Ovary (tissue), 9 donors: Measurements from ENCODE around the gene ATP2C2. TPM values are rescaled to one million over a fixed set of nuclear protein-coding genes. Genes with fewer than 3 reads are reported as not detected.
"Not testable (repeated sequence)": the region's sequence is repeated elsewhere in the genome, so short reads cannot be mapped to it uniquely, and the experiment has no call there.

ENCODE experiments used
- DNase-seq, 5 donors: peaks; one replicate each; pipeline ENCODE4 v3.0.0-alpha.2; 2019 to 2020
- H3K27ac ChIP-seq, 2 donors: fragments of 200-600 bp; one replicate each; pipeline versions ENCODE4 v1.5.1 to v1.8.0; 2019 to 2022
- H3K27me3 ChIP-seq: fragments of 200-600 bp; one replicate; pipeline ENCODE4 v1.8.0; 2022
- H3K36me3 ChIP-seq: fragments of 200-600 bp; sonication (generic); one replicate; pipeline ENCODE4 v1.5.1; 2019
- H3K4me1 ChIP-seq: one replicate; pipeline ENCODE4 v1.8.1; 2013; ENCODE audit warnings: mild to moderate bottlenecking, moderate library complexity; ENCODE audit not compliant: insufficient read depth
- H3K4me3 ChIP-seq: fragments of 200-600 bp; sonication (generic); one replicate; pipeline ENCODE4 v1.5.1; 2017
- H3K9me3 ChIP-seq, 2 donors: fragments of 200-600 bp in 1 of 2; sonication (generic) in 1 of 2; one replicate each; pipeline versions ENCODE4 v1.5.1 to v1.8.1; 2013 to 2019; ENCODE audit warnings: mild to moderate bottlenecking in 1 of 2, moderate library complexity in 1 of 2
- CTCF ChIP-seq, 3 donors: fragments of 450-650 bp in 2 of 3; fragments of 200-600 bp in 1 of 3; IDR thresholded peaks; one replicate each; pipeline versions ENCODE4 v1.5.1 to v1.8.0; 2016 to 2022; ENCODE audit warnings: antibody characterized with exemption in 3 of 3, mild to moderate bottlenecking in 1 of 3
- EP300 ChIP-seq: sonication (generic); formaldehyde crosslinking; IDR thresholded peaks from one replicate; pipeline ENCODE4 v1.6.1; 2017; ENCODE audit warnings: antibody characterized with exemption
- POLR2A ChIP-seq: fragments of 450-650 bp; IDR thresholded peaks from one replicate; pipeline ENCODE4 v1.6.1; 2017; ENCODE audit warnings: antibody characterized with exemption, mild to moderate bottlenecking, moderate library complexity
- WGBS, 3 donors: extraction: QIAGEN DNeasy Blood & Tissue Kit in 1 of 3; methylation state at CpG; one replicate each; pipeline versions ENCODE4 v1.1.5 to v1.1.7; 2013 to 2017; 5-methylcytosine and 5-hydroxymethylcytosine counted together
- intact Hi-C, 4 donors: fragments of 100-400 bp; cut with DNase I; formaldehyde crosslinking; loops; one replicate each; pipeline versions ENCODE4 v1.11.0 to v1.15.1; 2022 to 2023
- polyA plus RNA-seq, 2 donors: library from polyadenylated mRNA; stranded (reverse); fragments of 200-250 nt in 1 of 2; fragments of 350-450 nt in 1 of 2; fragmentation: Illumina TruSeq in 1 of 2; extraction: RNeasy Lipid Tissue Mini Kit (QIAGEN cat#74804) in 1 of 2; gene quantifications; one replicate each; pipeline ENCODE4 v1.2.3, GENCODE V29; 2013 to 2014
- total RNA-seq, 7 donors: library from RNA; depleted of rRNA in 2 of 7; stranded (reverse); fragments of >200 nt in 2 of 7; fragmentation: NEBNext Ultra II Directional in 3 of 7; extraction: Animal tissue kit (Norgen Biotek cat#: 25700) in 3 of 7; gene quantifications; one replicate each; pipeline versions ENCODE4 v1.1.0 to v1.2.4, GENCODE V29; 2016 to 2023
- donor health status: DM: no; HTN: no; CAD: no; lungs with moderate emphysema.
- donor health status: DM: no; HTN: no; CAD: no.
- donor health status: Bipolar disorder and iron deficiency.
- donor health status: DM: yes; HTN: yes; CAD: no.
- donor health status: DM: no; HTN: no; CAD: no.
- donor health status: DM: yes; HTN: yes; CAD: no.

ATP2C2 gene
- total and polyA plus RNA-seq, 9 donors = 0.10 to 8.5 (median 1.3) TPM; not detected in 3

GRCh38 chr16:84339311-84339710 is 29.0 kb upstream of the ATP2C2 start:
- DNase-seq = no peak
- Histone ChIP-seq H3K27ac (no peak overlapping the region), H3K27me3 (no peaks in the 10 kb centered on the region), H3K4me1 (no peaks in the 10 kb centered on the region), H3K36me3 (no peaks in the 10 kb centered on the region), H3K4me3 (no peak overlapping the region), H3K9me3 (no peaks in the 10 kb centered on the region)
- TF ChIP-seq EP300 = no peak
- no peak for TF ChIP-seq CTCF (IDR thresholded peaks at IDR 0.05)
- TF ChIP-seq POLR2A = no peak
- intact Hi-C loops = no loop called here
- WGBS, 3 donors = 22 to 25% (median 22%) methylated on average over 5 of the region's 5 CpGs

DNA sequence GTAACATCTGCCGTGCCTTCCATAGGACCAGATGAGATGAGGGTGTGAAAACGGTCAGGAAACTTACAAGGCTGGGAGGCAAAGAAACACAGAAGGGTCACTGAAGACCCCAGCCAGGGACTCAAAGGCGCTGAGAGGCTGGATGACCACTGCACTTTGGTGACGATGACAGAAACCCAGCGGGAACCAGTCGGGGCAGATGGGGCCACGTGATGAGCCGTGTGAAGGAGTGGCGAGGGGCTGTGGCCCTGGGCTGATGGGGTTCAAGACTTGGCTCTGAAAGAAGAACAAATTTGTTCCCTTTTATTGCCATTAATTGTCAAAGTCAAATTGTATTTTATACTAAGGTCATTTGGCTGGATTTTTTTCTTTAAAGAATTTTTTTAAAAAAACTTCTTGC is 28.6 kb upstream of the ATP2C2 start:
- H3K27me3 ChIP-seq = no peaks in the 10 kb centered on the region
- 57 to 69% (median 63%) methylated on average over 9 of the region's 9 CpGs for WGBS, 3 donors
- H3K36me3 ChIP-seq = no peaks in the 10 kb centered on the region
- H3K4me3 ChIP-seq = no peak overlapping the region
- TF ChIP-seq POLR2A (no peak), EP300 (no peak), CTCF (IDR thresholded peaks at IDR 0.05) (no peak)
- intact Hi-C loops = no loop called here
- H3K4me1 ChIP-seq = no peaks in the 10 kb centered on the region
- no peak for DNase-seq
- no peaks in the 10 kb centered on the region for H3K9me3 ChIP-seq
- no peak overlapping the region for H3K27ac ChIP-seq

GRCh38 chr16:84340325-84341040 is 27.9 kb upstream of the ATP2C2 start:
- Histone ChIP-seq H3K27me3 (no peaks in the 10 kb centered on the region), H3K4me3 (no peak overlapping the region), H3K27ac (no peak overlapping the region), H3K4me1 (no peaks in the 10 kb centered on the region), H3K36me3 (no peaks in the 10 kb centered on the region), H3K9me3 (no peaks in the 10 kb centered on the region)
- intact Hi-C loops = no loop called here
- no peak for DNase-seq
- no peak for TF ChIP-seq CTCF (IDR thresholded peaks at IDR 0.05)
- no peak for TF ChIP-seq POLR2A
- no peak for TF ChIP-seq EP300
- WGBS, 3 donors = 70 to 77% (median 71%) methylated on average over 18 of the region's 18 CpGs

GRCh38 chr16:84341528-84342295 is 26.6 kb upstream of the ATP2C2 start:
- Histone ChIP-seq H3K4me3 (no peak overlapping the region), H3K36me3 (no peaks in the 10 kb centered on the region), H3K27me3 (no peaks in the 10 kb centered on the region), H3K9me3 (no peaks in the 10 kb centered on the region), H3K4me1 (no peaks in the 10 kb centered on the region), H3K27ac (no peak overlapping the region)
- 58 to 73% (median 73%) methylated on average over 24 of the region's 24 CpGs for WGBS, 3 donors
- TF ChIP-seq EP300 = no peak
- no peak for DNase-seq
- intact Hi-C loops = no loop called here

DNA sequence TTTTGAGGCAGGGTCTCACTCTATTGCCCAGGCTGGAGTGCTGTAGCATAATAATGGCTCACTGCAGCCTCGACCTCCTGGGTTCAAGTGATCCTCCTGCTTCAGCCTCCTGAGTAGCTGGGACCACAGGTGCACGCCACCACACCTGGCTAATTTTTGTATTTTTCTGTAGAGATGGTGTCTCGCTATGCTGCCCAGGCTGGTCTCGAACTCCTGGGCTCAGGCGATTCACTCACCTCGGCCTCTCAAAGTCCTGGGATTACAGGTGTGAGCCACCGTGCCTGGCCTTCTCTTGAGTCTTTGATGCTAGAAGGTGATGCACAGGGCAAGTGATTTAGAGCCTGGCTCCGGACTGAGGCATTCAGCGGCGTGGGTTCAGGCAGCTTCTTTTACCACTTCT is 24.5 kb upstream of the ATP2C2 start:
- H3K27ac ChIP-seq, H3K9me3 ChIP-seq, DNase-seq, H3K36me3 ChIP-seq, H3K4me3 ChIP-seq, H3K27me3 ChIP-seq, H3K4me1 ChIP-seq, intact Hi-C loops: not testable (repeated sequence)
- 95 to 96% (median 96%) methylated on average over 10 of the region's 10 CpGs for WGBS, 3 donors
